ENCODE results near the gene PTPRJ. TPM values are rescaled to one million over a fixed set of nuclear protein-coding genes. Genes with fewer than 3 reads are reported as not detected.
"Not testable (repeated sequence)": the region's sequence is repeated elsewhere in the genome, so short reads cannot be mapped to it uniquely, and the experiment has no call there.

Gene PTPRJ
- total RNA-seq (2014; rRNA removed; shearing (Covaris generic)), result 1.3 and 1.5 TPM in 2 replicates

DNA sequence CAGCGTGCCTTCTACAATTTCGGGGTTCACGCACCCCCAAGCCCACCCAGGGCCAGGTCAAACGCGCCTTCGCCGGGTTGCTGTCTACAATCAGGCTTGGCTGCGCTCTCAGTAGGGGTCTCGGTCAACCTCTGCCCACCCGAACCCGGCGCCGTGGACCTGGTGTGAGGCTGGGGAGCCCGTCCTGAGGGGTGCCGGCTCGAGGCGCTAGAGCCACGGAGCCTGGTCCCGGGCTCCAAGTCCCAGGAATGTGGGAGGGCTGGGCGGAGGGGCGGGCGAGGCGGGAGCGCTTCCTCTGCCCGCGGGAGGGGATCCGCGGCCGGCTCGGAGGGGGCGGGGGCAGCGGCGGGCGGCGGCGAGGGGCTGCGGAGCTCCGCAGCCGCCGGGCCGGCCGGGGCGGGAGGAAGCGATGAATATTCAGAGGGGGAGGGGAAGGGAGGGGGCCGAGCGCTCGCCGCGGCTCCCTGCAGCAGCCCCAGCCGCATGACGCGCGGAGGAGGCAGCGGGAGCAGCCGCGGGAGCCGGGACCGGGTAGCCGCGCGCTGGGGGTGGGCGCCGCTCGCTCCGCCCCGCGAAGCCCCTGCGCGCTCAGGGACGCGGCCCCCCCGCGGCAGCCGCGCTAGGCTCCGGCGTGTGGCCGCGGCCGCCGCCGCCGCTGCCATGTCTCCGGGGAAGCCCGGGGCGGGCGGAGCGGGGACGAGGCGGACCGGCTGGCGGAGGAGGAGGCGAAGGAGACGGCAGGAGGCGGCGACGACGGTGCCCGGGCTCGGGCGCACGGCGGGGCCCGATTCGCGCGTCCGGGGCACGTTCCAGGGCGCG, at the start of gene PTPRJ:
TSS of gene PTPRJ (plus strand) at position 472 of the 819 bp plus-strand sequence. CDS start 354 bp downstream, outside the sequence.
- in situ Hi-C loops (cut with HindIII; ENCODE audit: low sequenced_read_pairs), result no loop called here
- peak; percentile 31 for DNase-seq (ENCODE audit: low spot score)

DNA sequence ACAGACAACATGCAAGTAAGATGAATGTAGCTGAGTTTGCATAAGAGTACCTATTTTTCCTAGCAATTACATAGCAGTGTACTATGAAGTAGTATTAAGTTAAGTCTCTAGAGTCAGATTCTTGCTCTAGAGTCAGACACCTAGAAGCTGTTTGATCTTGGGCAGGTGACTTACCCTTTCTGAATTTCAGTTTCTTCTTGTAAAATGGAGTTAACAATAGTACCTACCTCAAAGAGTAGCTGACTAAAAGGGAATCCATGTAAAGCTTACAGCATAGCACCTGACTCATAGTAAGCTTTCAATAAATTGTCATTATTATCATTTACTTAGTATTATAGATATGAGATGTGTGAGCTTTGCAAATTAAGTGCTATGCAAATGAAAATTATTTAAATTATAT, 47.8 kb upstream of the PTPRJ start:
- no peak for DNase-seq (ENCODE audit: low spot score)
- in situ Hi-C loops (cut with HindIII; ENCODE audit: low sequenced_read_pairs), result loop anchor here (25.0 kb wide), 1 partner anchor 180 kb away; no protein-coding TSS in a partner anchor

DNA sequence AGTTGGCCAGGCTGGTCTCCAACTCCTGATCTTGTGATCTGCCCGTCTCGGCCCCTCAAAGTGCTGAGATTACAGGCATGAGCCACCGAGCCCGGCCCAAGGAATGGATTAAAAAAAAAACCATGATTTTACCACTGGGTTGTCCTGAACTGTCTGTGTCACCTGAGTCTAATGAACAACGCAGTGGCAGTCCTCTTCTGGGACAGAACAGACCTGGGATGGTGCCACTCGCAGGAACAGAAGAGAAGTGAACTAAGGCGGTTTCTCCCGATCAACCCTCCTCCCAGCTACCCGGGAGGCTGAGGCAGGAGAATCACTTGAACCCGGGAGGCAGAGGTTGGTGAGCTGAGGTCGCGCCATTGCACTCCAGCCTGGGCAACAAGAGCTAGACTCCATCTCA, 46.6 kb upstream of the PTPRJ start:
- in situ Hi-C loops (cut with HindIII; ENCODE audit: low sequenced_read_pairs), result loop anchor here (25.0 kb wide), 1 partner anchor 179 kb away; no protein-coding TSS in a partner anchor
- DNase-seq (ENCODE audit: low spot score), result not testable (repeated sequence)

DNA sequence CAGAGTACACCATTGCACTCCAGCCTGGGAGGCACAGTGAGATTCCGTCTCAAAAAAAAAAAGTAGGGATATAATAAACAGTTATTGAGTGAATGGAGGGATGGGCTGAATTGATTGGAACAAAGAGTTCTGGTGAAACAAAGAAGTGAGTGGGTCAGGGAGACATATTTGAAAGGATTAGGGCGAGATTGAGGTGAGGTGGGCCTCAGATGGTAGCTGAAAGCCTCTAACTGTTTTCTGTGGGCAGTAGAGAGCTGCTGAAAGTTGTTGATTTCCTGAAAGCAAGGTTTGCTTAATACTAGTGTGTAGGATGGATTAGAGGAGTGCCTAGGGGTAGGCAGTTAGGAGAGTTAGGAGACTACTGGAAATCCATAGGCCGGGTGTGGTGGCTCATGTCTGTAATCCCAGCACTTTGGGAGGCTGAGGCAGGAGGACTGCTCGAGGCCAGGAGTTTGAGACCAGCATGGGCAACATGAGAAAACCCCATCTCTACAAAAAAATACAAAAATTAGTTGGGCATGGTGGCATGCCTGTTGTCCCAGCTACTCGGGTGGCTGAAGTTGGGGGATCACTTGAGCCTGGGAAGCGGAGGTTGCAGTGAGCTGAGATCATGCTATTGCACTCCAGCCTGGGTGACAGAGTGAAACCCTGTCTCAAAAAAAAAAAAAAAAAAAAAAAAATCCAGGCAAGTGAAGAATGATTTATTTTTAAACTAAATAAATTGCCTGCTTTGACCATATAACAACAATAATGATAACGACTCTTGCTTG, 41.4 kb upstream of the PTPRJ start:
- DNase-seq (ENCODE audit: low spot score), result no peak
- in situ Hi-C loops (cut with HindIII; ENCODE audit: low sequenced_read_pairs), result loop anchor here (25.0 kb wide), 1 partner anchor 173 kb away; no protein-coding TSS in a partner anchor

DNA sequence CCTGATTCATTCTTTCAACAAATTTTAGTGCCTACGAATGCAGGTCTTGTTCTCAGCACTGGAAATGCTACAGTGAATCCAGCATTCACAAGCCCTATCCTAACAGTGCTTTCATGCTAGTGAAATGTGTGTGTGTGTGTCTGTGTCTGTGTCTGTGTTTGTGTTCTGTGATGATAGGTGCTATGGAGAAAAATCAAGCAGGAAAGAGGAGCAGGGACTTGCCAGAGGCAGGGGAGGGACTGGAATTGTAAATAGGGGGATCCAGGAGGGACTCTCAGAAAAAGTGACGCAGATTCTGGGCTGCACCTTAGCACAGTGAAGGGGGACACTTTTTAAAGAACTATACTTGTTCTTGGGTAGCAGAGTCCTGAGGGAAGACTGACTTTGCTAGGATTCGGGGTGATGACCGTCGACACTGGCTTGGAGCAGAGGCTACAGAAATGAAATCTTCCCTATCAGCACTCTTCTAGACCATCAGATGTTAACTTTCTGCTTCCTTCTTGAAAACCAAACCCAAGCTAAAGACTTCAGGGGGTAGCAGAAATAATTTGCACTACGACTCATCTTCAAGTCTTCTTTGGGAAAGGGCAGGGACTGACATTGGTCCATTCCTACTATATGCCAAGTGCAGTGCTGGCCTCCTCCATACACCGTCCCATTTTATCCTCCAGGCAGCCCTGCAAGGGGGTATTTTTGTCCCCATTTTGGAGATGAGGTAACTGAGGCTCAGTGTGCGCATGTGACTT, 39.3 kb upstream of the PTPRJ start:
- in situ Hi-C loops (cut with HindIII; ENCODE audit: low sequenced_read_pairs), result loop anchor here (25.0 kb wide), 1 partner anchor 171 kb away; no protein-coding TSS in a partner anchor
- no peak for DNase-seq (ENCODE audit: low spot score)

DNA sequence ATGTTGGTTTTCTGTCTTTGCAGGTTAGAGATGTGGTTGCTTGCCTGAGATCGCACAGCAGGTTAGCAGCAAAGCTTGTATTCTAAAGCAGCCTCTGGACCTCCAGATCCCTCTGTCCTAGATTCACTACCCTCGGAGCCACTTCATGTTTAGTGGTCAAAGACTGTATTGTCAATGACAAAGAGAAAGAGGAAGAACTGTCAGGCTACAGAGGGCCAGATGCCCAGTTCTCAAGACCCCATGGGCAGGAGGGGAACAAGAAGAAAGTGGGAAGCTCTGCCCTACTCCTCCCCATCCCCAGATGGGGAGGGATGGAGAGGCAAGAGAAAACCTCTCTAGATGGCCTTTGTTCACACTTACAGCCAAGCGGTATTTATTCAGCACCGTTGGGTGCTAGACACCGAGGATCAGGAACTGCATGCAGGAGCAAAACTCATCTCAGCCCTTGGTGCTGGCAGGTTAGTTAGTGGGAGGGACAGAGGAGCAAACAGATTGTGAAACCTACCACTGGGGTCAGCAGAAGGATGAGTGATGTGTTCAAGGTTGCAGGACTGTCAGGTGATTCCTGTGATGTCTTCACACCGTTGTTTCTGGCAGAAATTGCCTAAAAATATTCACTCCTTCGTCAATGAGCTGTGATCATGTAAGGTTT, 38.3 kb upstream of the PTPRJ start:
- DNase-seq (ENCODE audit: low spot score), result no peak
- in situ Hi-C loops (cut with HindIII; ENCODE audit: low sequenced_read_pairs), result loop anchor here (25.0 kb wide), 1 partner anchor 170 kb away; no protein-coding TSS in a partner anchor

DNA sequence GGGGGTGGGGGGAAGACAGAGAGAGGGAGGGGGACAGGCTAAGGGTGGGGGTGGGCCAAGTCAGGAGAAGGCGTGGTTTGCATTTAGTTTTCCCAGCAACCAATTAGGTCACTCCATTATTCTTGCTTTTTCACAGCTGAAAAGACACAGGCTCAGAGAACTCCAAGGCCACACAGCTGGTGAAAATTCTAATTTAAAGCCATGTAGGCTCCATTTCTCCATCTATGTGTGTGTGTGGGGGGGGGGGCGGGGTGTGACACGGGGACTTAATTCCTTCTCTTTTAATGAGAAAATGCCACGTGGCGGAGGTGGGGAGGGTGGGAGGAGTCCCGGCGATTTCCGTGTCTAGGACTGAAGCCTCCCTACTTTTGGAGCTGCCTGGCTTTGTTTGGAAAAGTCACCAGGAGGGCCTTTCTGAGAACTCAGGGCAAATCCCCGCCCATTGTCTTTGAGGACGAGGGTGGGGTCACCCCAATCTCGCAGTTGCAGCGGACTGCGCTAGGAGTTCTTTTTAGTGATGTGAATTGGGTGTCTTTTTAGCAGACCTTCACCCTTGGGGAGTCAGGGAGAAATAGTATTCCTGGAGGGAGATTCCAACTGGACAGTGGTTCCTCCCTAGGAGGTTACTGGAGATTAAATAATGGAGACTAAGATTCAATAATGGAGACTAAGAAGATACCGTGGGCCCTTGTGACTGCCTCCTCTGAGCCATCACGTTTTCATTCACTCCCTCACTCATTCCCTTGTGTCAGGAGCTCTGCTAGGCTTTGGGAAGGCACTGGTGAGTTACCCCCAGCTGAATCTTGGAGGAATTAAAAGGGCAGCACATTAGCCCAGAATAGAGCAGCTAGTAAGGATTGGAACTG, 36.4 kb upstream of the PTPRJ start:
- in situ Hi-C loops (cut with HindIII; ENCODE audit: low sequenced_read_pairs), result loop anchor here (25.0 kb wide), 1 partner anchor 168 kb away; no protein-coding TSS in a partner anchor
- no peak for DNase-seq (ENCODE audit: low spot score)

DNA sequence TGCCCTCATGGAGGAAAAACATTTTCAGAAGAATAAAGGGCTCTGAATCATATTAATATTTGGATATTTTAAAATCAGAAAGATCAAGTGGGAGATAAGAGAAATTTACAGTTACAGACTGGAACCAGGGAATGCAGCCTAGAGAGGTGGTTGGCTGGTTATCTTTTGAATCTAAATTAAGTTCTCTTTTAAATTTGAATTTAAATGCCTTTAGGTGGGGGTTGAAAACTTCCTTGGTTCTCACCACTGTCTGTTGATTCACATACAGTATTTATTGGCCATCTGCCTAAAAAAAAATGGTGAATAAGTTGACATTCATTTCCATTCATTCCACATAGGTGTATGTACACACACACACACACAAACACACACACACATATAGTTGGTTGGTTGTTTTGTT, 35.7 kb upstream of the PTPRJ start:
- DNase-seq (ENCODE audit: low spot score), result no peak
- in situ Hi-C loops (cut with HindIII; ENCODE audit: low sequenced_read_pairs), result loop anchor here (25.0 kb wide), 1 partner anchor 168 kb away; no protein-coding TSS in a partner anchor

DNA sequence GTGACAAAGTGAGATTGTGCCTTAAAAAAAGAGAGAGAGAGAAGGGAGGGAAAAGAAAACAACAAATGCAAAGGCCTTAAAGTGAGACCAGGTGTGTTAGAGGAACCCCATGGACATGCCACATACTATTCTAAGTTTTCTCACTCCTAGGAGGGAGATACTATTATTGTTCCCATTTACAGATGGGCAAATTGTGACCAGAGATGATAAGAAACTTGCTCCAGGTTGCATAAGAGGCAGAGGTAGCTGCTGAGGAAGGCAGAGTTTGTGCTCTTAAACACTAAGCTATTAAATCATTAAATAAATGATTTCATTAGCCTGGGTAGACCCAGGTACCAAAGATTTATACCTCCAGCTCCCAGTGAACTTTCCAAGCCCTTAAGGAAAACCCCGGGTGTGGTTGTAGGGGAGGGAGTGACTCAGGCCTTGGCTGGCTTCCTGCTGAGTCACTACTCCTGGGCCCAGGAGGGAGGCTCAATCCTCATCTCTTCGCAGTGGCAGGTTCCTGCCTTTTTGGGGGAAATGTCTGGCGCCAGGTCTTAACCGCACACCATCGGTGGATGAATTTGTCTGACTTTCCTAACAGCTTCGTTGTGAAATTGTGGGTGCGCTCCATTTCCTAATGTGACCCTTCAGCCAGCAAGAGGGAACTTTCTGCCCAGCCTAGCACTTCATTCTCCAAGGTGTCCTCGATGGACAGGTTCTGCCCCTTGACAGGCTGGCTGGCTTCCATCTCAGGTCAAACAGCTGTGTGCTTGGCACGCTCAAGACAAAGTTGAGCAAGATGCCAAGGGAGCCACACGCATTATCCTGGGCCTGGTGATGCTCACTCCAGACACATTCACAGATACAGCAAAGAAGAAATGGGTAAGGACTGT, 33.4 kb upstream of the PTPRJ start:
- no peak for DNase-seq (ENCODE audit: low spot score)
- in situ Hi-C loops (cut with HindIII; ENCODE audit: low sequenced_read_pairs), result loop anchor here (25.0 kb wide), 1 partner anchor 165 kb away; no protein-coding TSS in a partner anchor

DNA sequence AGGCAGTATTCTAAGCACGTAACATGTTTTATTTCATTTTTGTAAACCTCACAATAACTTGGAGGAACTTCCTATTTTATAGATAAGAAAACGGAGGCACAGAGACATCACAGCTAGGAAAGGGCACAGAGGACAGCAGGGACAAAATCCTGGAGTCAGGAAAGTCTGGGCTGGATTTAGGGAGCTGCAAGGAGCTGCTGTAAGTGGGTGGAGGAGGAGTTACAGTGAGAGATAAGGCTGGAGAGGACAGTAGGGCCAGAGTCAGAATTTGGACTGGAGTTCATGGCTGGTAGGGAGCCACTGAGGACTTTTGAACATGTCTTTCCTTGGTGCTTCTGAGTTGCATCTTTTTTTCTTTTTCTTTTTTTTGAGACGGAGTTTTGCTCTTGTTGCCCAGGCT, 32.2 kb upstream of the PTPRJ start:
- DNase-seq (ENCODE audit: low spot score), result no peak
- in situ Hi-C loops (cut with HindIII; ENCODE audit: low sequenced_read_pairs), result loop anchor here (25.0 kb wide), 1 partner anchor 164 kb away; no protein-coding TSS in a partner anchor

DNA sequence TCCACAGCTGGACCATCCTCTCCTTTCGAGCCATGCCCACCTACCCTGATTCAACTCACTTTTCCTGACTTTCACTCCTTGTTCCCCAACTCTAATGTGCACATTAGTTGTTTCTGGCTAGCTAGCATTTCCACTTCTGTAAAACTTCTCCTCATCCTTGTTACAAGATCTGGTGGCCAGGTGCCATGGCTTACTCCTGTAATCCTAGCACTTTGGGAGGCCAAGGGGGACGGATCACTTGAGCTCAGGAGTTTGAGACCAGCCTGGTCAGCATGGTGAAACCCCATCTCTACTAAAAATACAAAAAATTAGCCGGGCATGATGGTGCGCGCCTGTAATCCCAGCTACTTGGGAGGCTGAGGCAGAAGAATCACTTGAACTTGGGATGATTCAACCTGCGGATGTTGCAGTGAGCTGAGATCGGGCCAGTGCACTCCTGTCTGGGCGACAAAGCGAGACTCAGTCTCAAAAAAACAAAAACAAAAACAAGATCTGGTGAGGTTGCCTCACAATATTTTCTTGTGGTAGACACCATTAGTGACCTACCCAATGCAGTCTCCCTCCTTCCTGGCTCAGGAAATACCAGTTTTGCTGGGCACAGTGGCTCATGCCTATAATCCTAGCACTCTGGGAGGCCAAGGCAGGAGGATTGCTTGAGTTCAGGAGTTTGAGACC, 31.2 kb upstream of the PTPRJ start:
- in situ Hi-C loops (cut with HindIII; ENCODE audit: low sequenced_read_pairs), result loop anchor here (25.0 kb wide), 1 partner anchor 163 kb away; no protein-coding TSS in a partner anchor

DNA sequence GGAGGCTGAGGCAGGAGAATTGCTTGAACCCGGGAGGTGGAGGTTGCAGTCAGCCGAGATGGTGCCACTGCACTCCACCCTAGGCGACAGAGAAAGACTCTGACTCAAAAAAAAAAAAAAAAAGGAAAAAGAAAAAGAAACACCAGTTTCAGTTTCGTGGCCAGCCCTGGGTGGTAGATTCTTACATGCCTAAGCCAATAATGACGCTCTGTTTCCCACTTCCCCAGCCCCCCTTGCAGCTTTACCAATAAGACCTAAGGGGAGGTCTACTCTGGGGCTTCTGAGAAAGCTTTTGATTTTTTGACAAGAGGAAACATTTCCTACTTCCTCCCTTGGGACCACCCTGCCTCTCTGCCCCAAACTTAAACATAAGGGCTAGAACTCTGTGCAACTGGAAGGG, 30.0 kb upstream of the PTPRJ start:
- DNase-seq (ENCODE audit: low spot score), result no peak
- in situ Hi-C loops (cut with HindIII; ENCODE audit: low sequenced_read_pairs), result no loop called here

More for the DNA sequence above, 31.2 kb upstream of the PTPRJ start:
- DNase-seq (ENCODE audit: low spot score), result not testable (repeated sequence)

DNA sequence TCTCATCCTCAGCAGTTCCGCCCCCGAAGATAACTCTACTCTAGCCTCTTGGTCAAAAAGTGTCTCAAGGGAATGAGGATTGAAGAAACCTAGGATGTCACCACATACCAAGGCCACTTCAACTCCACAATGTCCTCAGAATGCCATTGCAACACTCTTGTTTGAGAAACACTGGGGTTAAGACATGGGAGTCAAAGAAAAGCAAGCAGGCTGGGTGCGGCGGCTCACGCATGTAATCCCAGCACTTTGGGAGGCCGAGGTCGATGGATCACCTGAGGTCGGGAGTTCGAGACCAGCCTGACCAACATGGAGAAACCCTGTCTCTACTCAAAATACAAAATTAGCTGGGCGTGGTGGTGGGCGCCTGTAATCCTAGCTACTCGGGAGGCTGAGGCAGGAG, 28.9 kb upstream of the PTPRJ start:
- in situ Hi-C loops (cut with HindIII; ENCODE audit: low sequenced_read_pairs); DNase-seq (ENCODE audit: low spot score): not testable (repeated sequence)

DNA sequence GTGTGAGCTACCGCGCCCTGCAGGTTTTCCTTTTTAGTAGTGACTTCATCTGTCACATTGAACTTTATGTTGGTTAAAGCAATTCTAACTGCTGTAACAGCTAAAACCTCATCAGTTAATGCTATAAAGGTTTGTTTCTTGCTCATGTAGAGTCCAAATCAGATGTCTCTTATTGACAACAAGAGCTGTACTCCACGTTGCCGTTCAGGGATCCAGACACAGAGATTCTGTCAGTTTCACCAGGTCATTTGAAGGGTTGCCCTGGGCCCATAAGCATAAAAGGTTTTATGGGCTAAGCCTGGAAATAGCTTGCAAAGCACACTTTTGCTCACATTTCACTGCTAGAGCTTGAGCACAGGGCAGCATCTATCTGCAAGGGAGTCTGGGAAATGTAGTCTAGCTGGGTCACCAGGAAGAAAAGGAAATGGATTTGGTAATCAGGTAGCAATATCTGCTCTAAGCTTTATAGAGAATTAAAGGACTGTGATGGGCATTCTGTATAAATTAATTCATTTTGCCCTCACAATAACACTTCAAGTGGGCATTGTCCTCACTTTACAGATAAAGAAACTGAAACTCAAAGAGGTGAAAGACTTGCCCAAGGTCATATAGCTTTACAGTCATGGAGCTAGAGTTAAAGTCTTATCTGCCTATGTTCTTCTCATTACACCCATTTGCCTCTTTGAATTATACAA, 25.2 kb upstream of the PTPRJ start:
- DNase-seq (ENCODE audit: low spot score), result no peak
- in situ Hi-C loops (cut with HindIII; ENCODE audit: low sequenced_read_pairs), result no loop called here

DNA sequence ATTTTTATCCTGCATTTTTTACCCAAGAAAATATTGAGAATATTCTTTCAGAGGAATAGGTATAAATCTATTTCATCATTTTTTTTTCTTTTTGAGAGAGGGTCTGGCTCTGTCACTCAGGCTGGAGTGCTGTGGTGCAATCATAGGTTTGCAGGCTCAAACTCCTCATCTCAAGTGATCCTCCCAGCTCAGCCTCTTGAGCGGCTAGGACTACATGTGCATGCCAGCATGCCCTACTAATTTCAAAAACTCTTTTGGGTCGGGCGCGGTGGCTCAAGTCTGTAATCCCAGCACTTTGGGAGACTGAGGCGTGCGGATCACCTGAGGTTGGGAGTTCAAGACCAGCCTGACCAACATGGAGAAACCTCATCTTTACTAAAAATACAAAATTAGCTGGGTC, 20.3 kb upstream of the PTPRJ start:
- in situ Hi-C loops (cut with HindIII; ENCODE audit: low sequenced_read_pairs), result no loop called here
- no peak for DNase-seq (ENCODE audit: low spot score)

DNA sequence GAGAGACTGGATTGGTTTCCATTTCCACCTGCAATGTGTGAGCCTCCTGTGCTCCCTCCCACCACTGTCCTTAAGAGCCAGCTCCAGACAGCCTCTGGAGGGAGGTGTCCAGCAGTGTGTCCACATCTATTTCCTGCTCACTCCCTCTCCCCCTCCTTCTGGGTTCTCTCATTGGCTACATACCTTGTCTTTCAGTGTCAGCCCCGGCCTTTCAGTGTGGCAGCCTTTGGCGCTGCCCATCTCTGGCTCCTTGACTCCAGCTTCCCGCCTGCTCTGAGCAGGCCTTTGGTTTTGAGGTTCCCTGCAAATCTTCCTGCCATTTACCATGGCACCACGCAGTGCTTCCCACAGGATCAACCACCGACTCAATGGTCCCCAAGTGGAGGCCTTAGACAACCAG, 19.0 kb upstream of the PTPRJ start:
- in situ Hi-C loops (cut with HindIII; ENCODE audit: low sequenced_read_pairs), result no loop called here

More for the DNA sequence above, 19.0 kb upstream of the PTPRJ start:
- no peak for DNase-seq (ENCODE audit: low spot score)

Data from G401 (cell line).